Right forelimb (tissue), 1 donor: ENCODE data around the gene RGMA.

Experiments used
- DNase-seq: peaks from one replicate; pipeline ENCODE4 v3.0.0-alpha.2; 2018

The RGMA gene

GRCh38 chr15:93088981-93089726, at the start of gene RGMA:
TSS of gene RGMA (minus strand) at chr15:93089211. CDS start at chr15:93088932, 279 bp downstream.
- peak; percentile 76 for DNase-seq

DNA sequence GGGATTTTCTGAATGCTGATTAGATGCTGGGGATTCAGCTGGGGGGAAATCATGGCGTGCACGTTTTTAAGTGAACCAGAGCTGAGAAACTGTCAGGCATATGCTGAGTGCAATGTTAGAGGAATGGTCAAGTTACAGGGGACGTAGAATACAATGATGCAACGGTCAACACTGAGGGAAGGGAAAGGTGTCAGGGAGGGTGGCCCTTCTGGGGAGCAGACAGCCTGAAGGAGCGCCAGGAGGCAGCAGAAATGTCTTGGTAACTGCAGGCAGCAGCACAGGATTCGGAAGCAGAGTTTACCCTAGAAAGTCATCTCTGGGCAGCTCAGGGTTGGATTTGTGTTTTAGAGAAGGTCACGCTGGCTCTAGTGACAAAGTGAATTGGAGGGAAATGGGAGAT, 47.6 kb upstream of the RGMA start:
- no peak for DNase-seq

GRCh38 chr15:93135997-93136397, 47.0 kb upstream of the RGMA start:
- no peak for DNase-seq

- DNase-seq: no peak
Measured at GRCh38 chr15:93135459-93135858, 46.4 kb upstream of the RGMA start.

- DNase-seq: no peak
Measured at GRCh38 chr15:93131485-93132095, 42.6 kb upstream of the RGMA start.

- DNase-seq: no peak
Measured at GRCh38 chr15:93129702-93130488, 40.9 kb upstream of the RGMA start.

DNA sequence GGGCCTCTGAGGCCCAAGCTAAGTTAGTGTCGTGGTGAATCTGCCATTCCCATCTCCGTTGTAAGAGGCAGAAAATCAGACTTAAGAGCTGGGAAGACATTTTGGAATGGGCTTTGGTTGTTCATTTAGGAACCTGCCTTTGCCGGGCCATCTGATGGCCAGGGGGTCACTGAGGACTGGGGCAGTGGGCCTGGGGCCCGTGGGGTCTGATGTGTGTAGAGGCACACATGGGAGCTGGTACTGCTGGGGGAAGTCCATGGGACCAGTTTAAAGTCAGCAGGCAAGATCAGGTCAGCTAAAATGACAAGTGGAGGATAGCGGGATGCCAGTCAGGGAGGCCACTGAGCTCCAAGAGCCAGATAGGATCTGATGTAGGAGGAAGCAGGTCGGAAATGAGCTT, 38.3 kb upstream of the RGMA start:
- no peak for DNase-seq

- peak; percentile 89 for DNase-seq
Measured at GRCh38 chr15:93126599-93126998, 37.6 kb upstream of the RGMA start.

GRCh38 chr15:93126148-93126547, 37.1 kb upstream of the RGMA start:
- peak; percentile 62 for DNase-seq

DNA sequence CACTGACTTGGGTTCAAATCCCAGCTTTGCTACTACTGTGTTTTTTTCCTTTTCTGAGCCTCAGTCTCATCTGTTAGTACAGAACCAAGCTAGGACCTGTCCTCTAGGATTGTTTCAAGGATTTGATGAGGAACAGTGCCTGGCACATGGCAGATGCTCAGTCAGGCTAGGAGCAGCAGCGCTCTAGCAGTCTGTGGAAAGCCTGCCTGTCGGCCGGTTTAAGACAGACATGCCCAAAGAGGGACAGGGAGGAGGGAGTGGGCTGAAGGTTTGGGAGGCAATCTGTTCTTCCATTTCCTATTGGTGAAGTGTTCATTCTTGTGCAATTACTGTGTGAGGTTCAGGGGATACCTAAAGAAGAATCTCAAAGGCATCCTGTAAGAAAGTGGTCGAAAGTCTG, 35.1 kb upstream of the RGMA start:
- DNase-seq: no peak

DNA sequence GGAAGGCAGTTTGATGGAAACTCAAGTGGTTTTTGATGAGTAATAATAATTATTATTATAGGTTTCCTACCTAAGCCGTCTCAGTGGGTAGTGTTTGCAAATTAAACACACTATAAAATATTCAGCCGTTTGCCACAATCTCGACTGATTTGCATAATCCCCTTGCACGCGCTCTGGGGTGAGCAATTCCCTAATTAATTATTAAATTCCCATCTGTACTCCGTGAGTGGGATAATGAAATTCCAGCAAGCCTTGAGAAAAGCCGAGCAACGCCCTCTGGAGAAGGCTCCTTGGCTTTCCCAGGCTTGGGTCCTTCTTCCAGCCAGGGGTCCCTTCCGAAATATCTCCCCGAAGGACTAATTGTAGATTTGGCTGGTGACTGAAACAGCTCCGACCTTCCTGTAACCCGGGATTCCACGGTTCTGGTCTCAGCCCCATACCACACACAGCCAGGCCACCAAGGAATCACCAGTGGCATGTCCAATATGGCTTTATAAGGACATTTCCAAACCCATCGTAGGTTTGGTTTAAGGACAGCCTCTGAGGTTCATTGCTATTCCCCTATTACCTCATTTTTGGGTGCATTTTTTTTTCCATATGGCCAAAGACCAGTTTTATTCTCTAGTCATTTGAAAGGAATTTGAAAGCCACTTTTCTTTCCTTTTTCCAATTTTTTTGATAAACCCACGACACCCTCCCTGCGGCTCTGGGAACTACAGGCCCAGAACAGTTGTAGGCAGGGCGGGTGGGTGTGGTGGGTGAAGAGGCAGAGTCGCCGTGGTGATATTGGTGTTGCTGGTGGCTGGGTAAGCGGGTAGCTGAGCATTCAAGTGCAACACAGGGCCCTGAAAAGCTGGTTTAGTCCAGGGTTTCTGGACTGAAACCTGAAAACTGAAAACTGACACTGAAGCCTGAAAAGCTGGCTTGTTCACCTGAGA, 33.2 kb upstream of the RGMA start:
- DNase-seq: no peak

GRCh38 chr15:93121107-93121506, 32.1 kb upstream of the RGMA start:
- DNase-seq: no peak

GRCh38 chr15:93118904-93119303, 29.9 kb upstream of the RGMA start:
- no peak for DNase-seq

DNA sequence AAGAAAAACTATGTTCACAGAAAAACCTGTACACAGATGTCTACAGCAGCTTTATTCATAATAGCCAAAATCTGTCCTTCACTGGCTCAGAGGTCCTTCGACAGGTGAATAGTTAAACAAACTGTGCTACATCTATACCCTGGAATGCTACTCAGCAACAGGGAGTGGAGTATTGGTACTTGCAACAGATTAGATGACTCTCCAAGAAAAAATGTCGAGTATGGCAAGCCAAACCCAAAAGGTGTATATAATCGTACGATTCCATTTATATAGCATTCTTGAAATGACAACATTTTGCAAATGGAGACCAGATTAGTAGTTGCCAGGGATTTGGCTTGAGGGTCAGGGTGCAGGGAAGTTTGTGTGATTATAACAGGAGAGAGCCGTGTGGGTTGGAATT, 22.4 kb upstream of the RGMA start:
- DNase-seq: no peak

GRCh38 chr15:93110502-93111040, 21.6 kb upstream of the RGMA start:
- DNase-seq: no peak

GRCh38 chr15:93109336-93110102, 20.5 kb upstream of the RGMA start:
- DNase-seq: no peak

GRCh38 chr15:93107646-93108045, 18.6 kb upstream of the RGMA start:
- no peak for DNase-seq

DNA sequence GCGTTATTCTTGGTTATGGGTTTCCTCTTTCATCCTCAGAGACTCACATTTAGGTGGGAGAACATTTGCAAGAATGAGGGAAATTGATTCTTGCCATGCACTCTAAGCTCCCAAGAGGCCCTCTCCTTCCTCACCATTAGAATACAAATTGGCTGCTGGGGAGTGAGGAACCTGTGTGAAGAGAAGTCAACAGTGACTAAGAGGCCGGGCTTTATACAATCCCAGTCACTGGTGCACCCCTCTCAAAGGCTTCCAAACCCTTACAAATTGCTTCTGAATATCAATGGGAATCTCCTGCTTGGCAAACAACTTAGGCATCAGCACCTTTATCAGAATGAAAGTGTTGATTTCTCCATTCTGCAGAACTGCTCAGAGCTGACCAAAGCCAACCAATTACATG, 16.5 kb upstream of the RGMA start:
- no peak for DNase-seq

DNA sequence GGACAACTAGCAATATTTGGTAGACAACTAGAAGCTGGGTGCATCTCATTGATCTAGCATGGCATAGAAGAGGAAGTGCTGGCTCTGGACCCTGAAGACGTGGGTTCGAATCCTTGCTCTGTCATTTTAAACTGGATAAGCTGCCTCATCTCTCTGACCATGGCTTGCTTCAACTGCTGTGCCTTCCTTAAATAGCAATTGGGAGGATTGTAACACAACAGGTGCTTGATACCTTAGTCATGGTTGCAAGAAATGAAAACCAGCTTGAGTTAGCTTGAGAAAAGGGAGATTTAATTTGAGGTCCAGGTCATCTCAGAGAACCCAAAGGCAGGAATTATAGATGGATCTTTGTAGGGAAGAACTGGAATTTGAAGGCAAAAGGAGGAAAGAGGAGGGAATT, 14.8 kb upstream of the RGMA start:
- no peak for DNase-seq

DNA sequence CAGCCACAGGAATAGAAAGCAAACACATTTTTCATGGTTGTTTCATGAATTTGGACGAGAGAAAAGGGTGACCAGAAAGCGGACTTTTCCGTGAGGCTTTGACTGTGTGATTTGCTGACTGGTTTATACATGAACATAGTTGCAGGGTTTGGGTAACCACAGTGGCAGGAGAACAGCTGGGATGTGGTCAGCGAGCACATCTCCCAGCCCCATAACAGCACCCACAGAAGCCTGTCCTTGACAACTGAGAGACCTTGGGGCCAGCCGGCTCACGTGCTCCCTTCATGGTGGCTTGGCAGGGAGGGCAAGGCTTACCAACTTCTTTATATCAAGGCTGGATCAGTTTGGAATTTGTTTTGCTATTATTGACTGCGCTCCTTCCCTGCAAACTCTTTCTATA, 13.2 kb upstream of the RGMA start:
- DNase-seq: no peak

DNA sequence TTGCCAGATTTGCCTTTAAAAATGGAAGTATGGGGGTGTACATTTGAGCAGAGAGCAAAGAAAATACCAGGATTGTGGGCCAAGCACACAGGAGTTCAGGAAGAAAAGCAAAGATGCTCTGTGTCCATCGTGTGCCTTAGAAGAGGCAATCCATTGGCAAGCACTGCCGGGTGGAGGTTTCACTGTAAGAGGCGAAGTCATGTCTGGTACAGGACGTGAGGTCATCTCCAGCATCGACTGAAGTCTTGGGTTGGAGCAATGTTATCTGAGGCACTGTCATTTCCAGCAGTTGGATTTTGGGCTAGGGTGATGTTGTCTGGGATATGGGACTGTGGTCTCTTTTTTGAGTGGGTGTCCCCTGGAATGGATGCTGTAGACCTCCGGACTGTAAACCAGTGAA, 4.8 kb upstream of the RGMA start:
- DNase-seq: no peak

- no peak for DNase-seq
Measured at GRCh38 chr15:93091465-93091864, 2.5 kb upstream of the RGMA start.
